Right lobe of liver (tissue), 4 donors: ENCODE data around the gene PPM1J.
A peak's percentile ranks its signal among the peaks of the same experiment; 100 is the strongest.

Experiments
- CTCF ChIP-seq, 4 donors: fragments of 200-600 bp in 3 of 4; fragments of 450-650 bp in 1 of 4; IDR thresholded peaks; one replicate each; pipeline versions ENCODE4 v1.5.1 to v1.8.0; 2016 to 2022; ENCODE audit warnings: antibody characterized with exemption in 4 of 4, mild to moderate bottlenecking in 2 of 4
- POLR2A ChIP-seq: fragments of 450-650 bp; IDR thresholded peaks from one replicate; pipeline ENCODE4 v1.6.1; 2017; ENCODE audit warnings: antibody characterized with exemption, mild to moderate bottlenecking
- donor health status: DM: no; HTN: no; CAD: no.
- donor health status: DM: no; HTN: no; CAD: no.
- donor health status: DM: no; HTN: yes; CAD: no.

- TF ChIP-seq CTCF (IDR thresholded peaks at IDR 0.05) (peak; percentile 90 to 96 (median 93)), POLR2A (peak; percentile 16)
Measured at GRCh38 chr1:112707221-112708001, 7.7 kb downstream of the PPM1J start.
